ENCODE data around the gene SIGLEC6.

DNA sequence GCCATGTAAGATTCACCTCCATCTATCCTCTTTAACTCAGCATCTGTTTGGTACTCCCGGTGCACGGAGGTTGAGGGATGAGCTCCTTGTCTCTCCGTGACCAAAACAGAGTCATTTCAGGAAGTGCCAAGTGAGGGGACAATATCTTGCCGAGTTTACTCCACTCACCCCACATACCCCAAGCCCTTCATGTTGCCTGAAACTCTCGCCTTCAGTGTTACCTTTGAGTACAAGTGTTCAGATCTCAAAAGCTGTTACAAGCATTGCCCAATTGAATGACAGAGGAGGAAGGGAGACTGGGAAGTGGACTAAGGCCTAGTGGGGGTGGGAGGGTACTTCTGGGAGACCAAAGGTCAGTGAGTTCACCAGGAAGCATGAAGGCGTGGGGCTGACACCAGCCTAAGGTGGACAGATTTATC, 23.8 kb downstream of the SIGLEC6 start:
- TF ChIP-seq, protein P1, sequence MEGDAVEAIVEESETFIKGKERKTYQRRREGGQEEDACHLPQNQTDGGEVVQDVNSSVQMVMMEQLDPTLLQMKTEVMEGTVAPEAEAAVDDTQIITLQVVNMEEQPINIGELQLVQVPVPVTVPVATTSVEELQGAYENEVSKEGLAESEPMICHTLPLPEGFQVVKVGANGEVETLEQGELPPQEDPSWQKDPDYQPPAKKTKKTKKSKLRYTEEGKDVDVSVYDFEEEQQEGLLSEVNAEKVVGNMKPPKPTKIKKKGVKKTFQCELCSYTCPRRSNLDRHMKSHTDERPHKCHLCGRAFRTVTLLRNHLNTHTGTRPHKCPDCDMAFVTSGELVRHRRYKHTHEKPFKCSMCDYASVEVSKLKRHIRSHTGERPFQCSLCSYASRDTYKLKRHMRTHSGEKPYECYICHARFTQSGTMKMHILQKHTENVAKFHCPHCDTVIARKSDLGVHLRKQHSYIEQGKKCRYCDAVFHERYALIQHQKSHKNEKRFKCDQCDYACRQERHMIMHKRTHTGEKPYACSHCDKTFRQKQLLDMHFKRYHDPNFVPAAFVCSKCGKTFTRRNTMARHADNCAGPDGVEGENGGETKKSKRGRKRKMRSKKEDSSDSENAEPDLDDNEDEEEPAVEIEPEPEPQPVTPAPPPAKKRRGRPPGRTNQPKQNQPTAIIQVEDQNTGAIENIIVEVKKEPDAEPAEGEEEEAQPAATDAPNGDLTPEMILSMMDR (IDR thresholded peaks at IDR 0.05), result no peak
- TF ChIP-seq POLR2A (IDR thresholded peaks at IDR 0.05), result no peak

Measured in heart left ventricle (tissue), 13 donors.